KMS-11 (cell line): ENCODE data around the gene ARL4D.

Experiments
- H2AFZ ChIP-seq: fragments of 200-600 bp; sonication (generic); 2 replicates; pipeline ENCODE4 v1.6.1; 2016; ENCODE audit warnings: antibody characterized with exemption, mixed run types, low read depth
- H3K27ac ChIP-seq: fragments of 200-600 bp; sonication (generic); 2 replicates; pipeline ENCODE4 v1.6.1; 2016; ENCODE audit warnings: mild to moderate bottlenecking, mixed run types
- H3K27me3 ChIP-seq: fragments of 200-600 bp; sonication (generic); 2 replicates; pipeline ENCODE4 v1.6.1; 2017; ENCODE audit warnings: mild to moderate bottlenecking, low read depth, mixed run types, moderate library complexity; ENCODE audit not compliant: insufficient read depth
- H3K36me3 ChIP-seq: fragments of 200-600 bp; sonication (generic); 2 replicates; pipeline ENCODE4 v1.6.1; 2017; ENCODE audit warnings: mild to moderate bottlenecking, mixed run types; ENCODE audit not compliant: insufficient read depth
- H3K4me1 ChIP-seq: fragments of 200-600 bp; sonication (generic); 2 replicates; pipeline ENCODE4 v1.6.1; 2016; ENCODE audit warnings: mild to moderate bottlenecking, low read depth, mixed run types; ENCODE audit not compliant: poor library complexity, severe bottlenecking
- H3K4me2 ChIP-seq: fragments of 200-600 bp; sonication (generic); 2 replicates; pipeline ENCODE4 v1.7.0; 2016; ENCODE audit warnings: mild to moderate bottlenecking, mixed run types
- H3K4me3 ChIP-seq: fragments of 200-600 bp; sonication (generic); IDR thresholded peaks from 2 replicates; pipeline ENCODE4 v1.6.1; 2017; ENCODE audit warnings: low read depth, low read length, mixed read lengths; ENCODE audit not compliant: insufficient read depth
- H3K79me2 ChIP-seq: fragments of 200-600 bp; sonication (generic); 2 replicates; pipeline ENCODE4 v1.6.1; 2016; ENCODE audit warnings: low read depth, mixed run types; ENCODE audit not compliant: insufficient read depth
- H3K9ac ChIP-seq: fragments of 200-600 bp; sonication (generic); 2 replicates; pipeline ENCODE4 v1.6.1; 2016; ENCODE audit warnings: mild to moderate bottlenecking, mixed run types
- H4K20me1 ChIP-seq: fragments of 200-600 bp; sonication (generic); 2 replicates; pipeline ENCODE4 v1.6.1; 2016; ENCODE audit warnings: mild to moderate bottlenecking, mixed run types; ENCODE audit not compliant: insufficient read depth
- TF ChIP-seq, protein P1 (sequence below): fragments of 200-600 bp; sonication (generic); conservative IDR thresholded peaks from 2 replicates; pipeline ENCODE4 v1.6.1; 2017; ENCODE audit warnings: low read depth, mild to moderate bottlenecking, antibody characterized with exemption, low read length, moderate library complexity, mixed read lengths

The ARL4D gene

DNA sequence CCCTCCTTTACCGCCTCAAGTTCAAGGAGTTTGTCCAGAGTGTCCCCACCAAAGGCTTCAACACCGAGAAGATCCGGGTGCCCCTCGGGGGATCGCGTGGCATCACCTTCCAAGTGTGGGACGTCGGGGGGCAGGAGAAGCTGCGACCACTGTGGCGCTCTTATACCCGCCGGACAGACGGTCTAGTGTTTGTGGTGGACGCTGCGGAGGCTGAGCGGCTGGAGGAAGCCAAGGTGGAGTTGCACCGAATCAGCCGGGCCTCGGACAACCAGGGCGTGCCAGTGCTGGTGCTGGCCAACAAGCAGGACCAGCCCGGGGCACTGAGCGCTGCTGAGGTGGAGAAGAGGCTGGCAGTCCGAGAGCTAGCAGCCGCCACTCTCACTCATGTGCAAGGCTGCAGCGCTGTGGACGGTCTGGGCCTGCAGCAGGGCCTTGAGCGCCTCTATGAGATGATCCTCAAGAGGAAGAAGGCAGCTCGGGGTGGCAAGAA is 1.1 kb downstream of the ARL4D start:
- peaks cover 5% of the 10 kb centered on the region for H3K4me1 ChIP-seq
- no peaks in the 10 kb centered on the region for H3K79me2 ChIP-seq
- peak overlapping the region; percentile 70; the same call in 1 of the 2 replicates for H3K4me2 ChIP-seq
- H4K20me1 ChIP-seq, result no peaks in the 10 kb centered on the region
- TF ChIP-seq, protein P1, sequence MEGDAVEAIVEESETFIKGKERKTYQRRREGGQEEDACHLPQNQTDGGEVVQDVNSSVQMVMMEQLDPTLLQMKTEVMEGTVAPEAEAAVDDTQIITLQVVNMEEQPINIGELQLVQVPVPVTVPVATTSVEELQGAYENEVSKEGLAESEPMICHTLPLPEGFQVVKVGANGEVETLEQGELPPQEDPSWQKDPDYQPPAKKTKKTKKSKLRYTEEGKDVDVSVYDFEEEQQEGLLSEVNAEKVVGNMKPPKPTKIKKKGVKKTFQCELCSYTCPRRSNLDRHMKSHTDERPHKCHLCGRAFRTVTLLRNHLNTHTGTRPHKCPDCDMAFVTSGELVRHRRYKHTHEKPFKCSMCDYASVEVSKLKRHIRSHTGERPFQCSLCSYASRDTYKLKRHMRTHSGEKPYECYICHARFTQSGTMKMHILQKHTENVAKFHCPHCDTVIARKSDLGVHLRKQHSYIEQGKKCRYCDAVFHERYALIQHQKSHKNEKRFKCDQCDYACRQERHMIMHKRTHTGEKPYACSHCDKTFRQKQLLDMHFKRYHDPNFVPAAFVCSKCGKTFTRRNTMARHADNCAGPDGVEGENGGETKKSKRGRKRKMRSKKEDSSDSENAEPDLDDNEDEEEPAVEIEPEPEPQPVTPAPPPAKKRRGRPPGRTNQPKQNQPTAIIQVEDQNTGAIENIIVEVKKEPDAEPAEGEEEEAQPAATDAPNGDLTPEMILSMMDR, result no peak
- no peak overlapping the region for H3K9ac ChIP-seq
- no peaks in the 10 kb centered on the region; the same call in 1 of the 2 replicates for H3K27me3 ChIP-seq
- H3K36me3 ChIP-seq, result no peaks in the 10 kb centered on the region
- H3K4me3 ChIP-seq, result no peak overlapping the region
- H2AFZ ChIP-seq, result no peak overlapping the region
- no peak overlapping the region for H3K27ac ChIP-seq

DNA sequence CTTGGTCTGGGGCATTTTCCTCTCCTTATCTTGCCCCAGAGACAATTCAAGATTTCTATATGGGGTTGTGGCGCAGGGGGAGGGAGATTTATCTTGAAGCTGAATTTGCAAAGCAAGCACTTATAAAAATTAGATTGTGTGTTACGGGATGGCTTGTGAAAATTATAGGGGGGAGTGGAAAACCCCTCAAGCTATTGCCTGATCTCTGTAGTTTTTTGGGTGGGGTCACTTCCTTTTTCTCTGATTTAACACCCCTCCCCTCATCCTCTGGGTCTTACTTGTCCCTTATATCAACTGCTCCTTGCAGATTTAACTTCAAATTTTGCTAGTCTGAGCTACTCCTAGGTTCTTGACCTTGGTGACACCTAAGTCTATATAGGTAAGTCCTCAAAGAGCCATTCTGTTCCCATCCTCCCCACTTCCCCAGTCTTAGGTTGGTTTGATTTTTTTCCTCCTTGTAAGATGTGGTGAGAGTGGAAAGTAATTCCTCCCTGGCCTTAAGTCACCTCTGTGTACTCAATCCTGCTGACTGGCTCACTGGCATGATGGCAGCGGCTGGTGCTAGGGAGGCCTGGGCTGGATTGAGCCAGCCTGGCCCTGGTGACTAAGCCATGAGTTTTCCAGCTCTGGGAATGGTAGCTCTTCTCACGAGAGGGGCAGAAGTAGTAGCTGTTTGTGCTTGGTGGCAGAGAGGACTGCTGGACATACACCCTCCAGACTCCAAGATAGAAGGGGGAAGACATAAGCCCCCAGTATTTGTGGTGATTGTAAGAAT is 2.3 kb downstream of the ARL4D start:
- H3K27ac ChIP-seq, result no peak overlapping the region
- no peaks in the 10 kb centered on the region for H4K20me1 ChIP-seq
- no peak overlapping the region for H3K4me3 ChIP-seq
- TF ChIP-seq, protein P1, result no peak
- no peaks in the 10 kb centered on the region; the same call in 1 of the 2 replicates for H3K27me3 ChIP-seq
- H3K4me2 ChIP-seq, result no peak overlapping the region
- no peaks in the 10 kb centered on the region for H3K36me3 ChIP-seq
- no peak overlapping the region for H2AFZ ChIP-seq
- H3K4me1 ChIP-seq, result peaks cover 5% of the 10 kb centered on the region
- no peaks in the 10 kb centered on the region for H3K79me2 ChIP-seq
- H3K9ac ChIP-seq, result no peak overlapping the region

DNA sequence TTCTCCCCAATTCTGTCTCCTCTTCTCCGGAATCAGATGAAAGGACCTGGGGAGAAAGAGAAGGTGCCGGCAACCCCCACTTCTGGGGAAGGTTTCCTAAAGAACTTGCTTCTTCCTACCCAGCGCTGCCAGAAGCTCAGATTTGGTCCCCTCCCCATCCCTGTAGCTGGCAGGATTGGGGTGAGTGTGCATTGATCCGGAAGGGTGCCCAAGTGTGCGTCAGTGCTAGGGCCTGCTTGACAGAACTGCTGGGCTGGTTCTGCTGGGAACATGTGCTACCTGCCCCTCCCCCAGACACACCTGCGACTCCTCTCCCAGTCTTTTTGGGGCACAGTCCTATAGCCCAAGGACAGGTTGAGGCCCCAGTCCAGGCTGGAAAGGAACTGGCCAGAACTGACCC is 3.3 kb downstream of the ARL4D start:
- Histone ChIP-seq H4K20me1 (no peaks in the 10 kb centered on the region), H3K4me1 (peaks cover 5% of the 10 kb centered on the region), H2AFZ (no peak overlapping the region), H3K4me3 (no peak overlapping the region), H3K9ac (no peak overlapping the region), H3K36me3 (no peaks in the 10 kb centered on the region), H3K27ac (no peak overlapping the region), H3K79me2 (no peaks in the 10 kb centered on the region), H3K4me2 (no peak overlapping the region), H3K27me3 (no peaks in the 10 kb centered on the region; the same call in 1 of the 2 replicates)
- TF ChIP-seq, protein P1, result no peak

DNA sequence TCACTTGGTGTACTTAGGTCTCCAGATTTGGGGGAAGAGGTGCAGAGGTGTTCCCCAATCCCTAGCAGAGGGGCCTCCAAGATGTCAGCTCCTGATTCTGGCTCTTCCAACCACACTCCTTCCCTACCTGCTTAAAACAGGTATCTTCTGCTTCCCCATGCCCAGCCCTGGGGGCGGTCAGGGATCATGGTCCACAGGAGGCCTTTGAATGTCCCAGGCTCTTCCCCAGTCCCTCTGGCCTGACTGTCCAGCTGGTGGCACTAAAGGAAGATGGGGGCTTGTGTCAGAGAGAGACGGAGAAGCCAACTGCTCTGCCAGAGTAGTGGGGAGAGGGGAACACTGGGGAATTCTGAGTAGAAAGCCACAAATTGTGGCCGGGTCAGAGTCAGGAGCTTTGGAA is 3.8 kb downstream of the ARL4D start:
- Histone ChIP-seq H2AFZ (no peak overlapping the region), H3K9ac (no peak overlapping the region), H3K79me2 (no peaks in the 10 kb centered on the region), H3K4me2 (no peak overlapping the region), H3K27ac (no peak overlapping the region), H3K4me1 (peaks cover 5% of the 10 kb centered on the region), H3K36me3 (no peaks in the 10 kb centered on the region), H4K20me1 (no peaks in the 10 kb centered on the region), H3K4me3 (no peak overlapping the region), H3K27me3 (no peaks in the 10 kb centered on the region; the same call in 1 of the 2 replicates)
- TF ChIP-seq, protein P1, result no peak
